Adrenal gland (tissue), 12 donors: ENCODE results near the gene MAP3K3. TPM values are rescaled to one million over a fixed set of nuclear protein-coding genes. Genes with fewer than 3 reads are reported as not detected.

Experiments
- DNase-seq, 7 donors: peaks; one replicate each; pipeline ENCODE4 v3.0.0-alpha.2; 2019 to 2020
- H3K27ac ChIP-seq, 5 donors: fragments of 200-600 bp; sonication (generic) in 4 of 5; 1 replicate in 3 of 5; 2 replicates in 2 of 5; pipeline versions ENCODE4 v1.5.1 to v1.8.0; 2016 to 2020; ENCODE audit warnings: mild to moderate bottlenecking in 1 of 5
- H3K27me3 ChIP-seq: fragments of 200-600 bp; 2 replicates; pipeline ENCODE4 v1.8.0; 2021
- H3K36me3 ChIP-seq, 2 donors: fragments of 200-600 bp; replicated peaks in 1 of 2; 1 replicate in 1 of 2; 2 replicates in 1 of 2; pipeline versions ENCODE4 v1.5.1 to v1.8.0; 2018 to 2022
- H3K4me1 ChIP-seq, 2 donors: fragments of 200-600 bp; replicated peaks in 1 of 2; 1 replicate in 1 of 2; 2 replicates in 1 of 2; pipeline versions ENCODE4 v1.5.1 to v1.8.0; 2018 to 2021
- H3K4me3 ChIP-seq, 4 donors: fragments of 200-600 bp; sonication (generic) in 3 of 4; one replicate each; pipeline ENCODE4 v1.5.1; 2016 to 2018
- H3K9me3 ChIP-seq, 3 donors: fragments of 200-600 bp; sonication (generic) in 1 of 3; replicated peaks in 1 of 3; 1 replicate in 2 of 3; 2 replicates in 1 of 3; pipeline versions ENCODE4 v1.5.1 to v1.8.0; 2016 to 2021
- POLR2A ChIP-seq, 2 donors: fragments of 450-650 bp; IDR thresholded peaks; one replicate each; pipeline ENCODE4 v1.6.1; 2017; ENCODE audit warnings: antibody characterized with exemption in 2 of 2, mild to moderate bottlenecking in 2 of 2, moderate library complexity in 1 of 2
- WGBS, 4 donors: extraction: QIAGEN DNeasy Blood & Tissue Kit in 2 of 4; methylation state at CpG; one replicate each; pipeline versions ENCODE4 v1.1.5 to v1.1.7; 2013 to 2017; 5-methylcytosine and 5-hydroxymethylcytosine counted together
- intact Hi-C, 2 donors: fragments of 100-400 bp; cut with DNase I; formaldehyde crosslinking; loops; one replicate each; pipeline versions ENCODE4 v1.14.1 to v1.15.0; 2022 to 2023
- polyA plus RNA-seq, 3 donors: library from polyadenylated mRNA; stranded (reverse); fragments of 200-250 nt in 2 of 3; fragments of 350-450 nt in 1 of 3; fragmentation: Illumina TruSeq in 1 of 3; extraction: RNeasy Lipid Tissue Mini Kit (QIAGEN cat#74804) in 1 of 3; gene quantifications; one replicate each; pipeline ENCODE4 v1.2.3, GENCODE V29; 2013 to 2014
- total RNA-seq, 9 donors: library from RNA; depleted of rRNA in 4 of 9; stranded (reverse); fragments of >200 nt in 4 of 9; fragments of 120-200 nt in 1 of 9; fragmentation: NEBNext Ultra II Directional in 1 of 9; extraction: Animal tissue kit (Norgen Biotek cat#: 25700) in 1 of 9; gene quantifications; one replicate each; pipeline versions ENCODE4 v1.1.0 to v1.2.4, GENCODE V29; 2013 to 2023
- TF ChIP-seq, protein P1 (sequence below), 6 experiments: fragments of 450-650 bp in 4 of 6; fragments of 200-600 bp in 2 of 6; sonication (generic) in 1 of 6; IDR thresholded peaks; 1 replicate in 5 of 6; 2 replicates in 1 of 6; pipeline versions ENCODE4 v1.5.1 to v1.8.0; 2016 to 2021; ENCODE audit warnings: antibody characterized with exemption in 6 of 6, mild to moderate bottlenecking in 2 of 6, moderate library complexity in 1 of 6
- donor health status: healthy with polysubstance abuse.
- donor health status: Bipolar disorder and iron deficiency.
- donor health status: DM: yes; HTN: yes; CAD: no.
- donor health status: DM: no; HTN: no; CAD: no.
- donor health status: DM: no; HTN: no; CAD: no.
- donor health status: DM: yes; HTN: yes; CAD: no.

The MAP3K3 gene
- total and polyA plus RNA-seq, 12 donors = 11.6 to 47.1 (median 30.5) TPM

DNA sequence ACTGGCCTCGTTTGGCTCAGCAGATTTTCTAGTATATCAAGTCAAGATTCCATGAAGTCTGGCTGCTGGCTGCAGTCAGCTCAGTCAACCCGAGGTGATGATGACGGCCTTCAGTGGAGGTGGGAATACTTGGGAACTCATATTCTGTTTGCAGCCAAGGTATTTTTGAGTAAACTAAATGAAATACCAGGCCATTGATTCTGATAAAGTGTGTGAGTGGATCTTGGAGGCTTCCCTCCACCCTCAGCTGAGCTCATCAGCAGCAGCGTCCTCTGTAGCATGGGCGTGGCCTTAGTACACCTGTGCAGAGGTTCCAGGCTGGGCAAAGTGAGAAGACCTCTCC lies 43.5 kb upstream of the MAP3K3 start:
- Histone ChIP-seq H3K27me3 (no peaks in the 10 kb centered on the region), H3K4me1 (no peaks in the 10 kb centered on the region), H3K27ac (no peak overlapping the region), H3K4me3 (no peak overlapping the region), H3K36me3 (peaks cover 0 to 33% of the 10 kb centered on the region in 2 donors), H3K9me3 (no peaks in the 10 kb centered on the region)
- WGBS, 4 donors = 78 to 97% (median 87%) methylated on average over 5 of the region's 5 CpGs
- TF ChIP-seq, protein P1, sequence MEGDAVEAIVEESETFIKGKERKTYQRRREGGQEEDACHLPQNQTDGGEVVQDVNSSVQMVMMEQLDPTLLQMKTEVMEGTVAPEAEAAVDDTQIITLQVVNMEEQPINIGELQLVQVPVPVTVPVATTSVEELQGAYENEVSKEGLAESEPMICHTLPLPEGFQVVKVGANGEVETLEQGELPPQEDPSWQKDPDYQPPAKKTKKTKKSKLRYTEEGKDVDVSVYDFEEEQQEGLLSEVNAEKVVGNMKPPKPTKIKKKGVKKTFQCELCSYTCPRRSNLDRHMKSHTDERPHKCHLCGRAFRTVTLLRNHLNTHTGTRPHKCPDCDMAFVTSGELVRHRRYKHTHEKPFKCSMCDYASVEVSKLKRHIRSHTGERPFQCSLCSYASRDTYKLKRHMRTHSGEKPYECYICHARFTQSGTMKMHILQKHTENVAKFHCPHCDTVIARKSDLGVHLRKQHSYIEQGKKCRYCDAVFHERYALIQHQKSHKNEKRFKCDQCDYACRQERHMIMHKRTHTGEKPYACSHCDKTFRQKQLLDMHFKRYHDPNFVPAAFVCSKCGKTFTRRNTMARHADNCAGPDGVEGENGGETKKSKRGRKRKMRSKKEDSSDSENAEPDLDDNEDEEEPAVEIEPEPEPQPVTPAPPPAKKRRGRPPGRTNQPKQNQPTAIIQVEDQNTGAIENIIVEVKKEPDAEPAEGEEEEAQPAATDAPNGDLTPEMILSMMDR (IDR thresholded peaks at IDR 0.05) = no peak
- no peak for TF ChIP-seq POLR2A (IDR thresholded peaks at IDR 0.05)
- DNase-seq = no peak
- intact Hi-C loops = no loop called here

DNA sequence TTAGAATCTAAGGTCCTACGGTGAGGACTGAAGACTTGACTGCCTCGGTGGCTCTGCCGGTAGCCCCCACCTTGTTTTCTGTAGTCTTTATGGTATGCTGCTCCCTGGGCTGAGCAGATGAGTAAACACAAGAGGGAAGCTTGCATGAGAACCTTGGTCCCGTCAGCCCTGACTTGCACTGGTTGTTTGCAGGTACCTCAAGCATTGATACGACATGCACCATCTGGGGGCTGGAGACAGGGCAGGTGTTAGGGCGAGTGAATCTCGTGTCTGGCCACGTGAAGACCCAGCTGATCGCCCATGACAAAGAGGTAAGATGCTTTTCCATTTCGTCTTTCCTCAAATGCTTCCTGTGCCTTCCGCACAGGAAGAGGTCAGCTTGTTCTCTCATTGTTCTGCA lies 42.6 kb upstream of the MAP3K3 start:
- H3K27ac ChIP-seq = no peak overlapping the region
- DNase-seq = no peak
- WGBS, 4 donors = 75 to 90% (median 79%) methylated on average over 11 of the region's 11 CpGs

DNA sequence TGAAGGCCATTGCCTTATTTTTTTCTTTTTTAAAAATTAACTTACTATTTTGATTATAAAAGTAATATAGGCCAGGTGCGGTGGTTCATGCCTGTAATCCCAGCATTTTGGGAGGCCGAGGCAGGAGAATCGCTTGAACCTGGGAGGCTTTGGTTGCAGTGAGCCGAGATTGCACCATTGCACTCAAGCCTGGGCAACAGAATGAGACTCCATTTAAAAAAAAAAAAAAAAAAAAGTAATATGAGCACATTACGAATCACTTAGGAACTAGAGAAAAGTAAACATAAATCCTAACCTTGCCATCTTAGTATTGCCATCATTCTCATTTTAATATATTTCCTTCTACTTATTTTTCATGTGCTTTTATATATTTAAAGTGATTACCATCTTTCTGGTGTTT lies 34.4 kb upstream of the MAP3K3 start:
- WGBS, 4 donors = 92 to 95% (median 94%) methylated on average over 5 of the region's 5 CpGs
- H3K36me3 ChIP-seq = peaks cover 0 to 89% of the 10 kb centered on the region in 2 donors

More for the DNA sequence above, 42.6 kb upstream of the MAP3K3 start:
- no peaks in the 10 kb centered on the region for H3K27me3 ChIP-seq
- H3K9me3 ChIP-seq = no peaks in the 10 kb centered on the region
- H3K36me3 ChIP-seq = peaks cover 0 to 42% of the 10 kb centered on the region in 2 donors
- intact Hi-C loops = no loop called here
- H3K4me1 ChIP-seq = no peaks in the 10 kb centered on the region
- TF ChIP-seq, protein P1 (IDR thresholded peaks at IDR 0.05) = no peak
- no peak for TF ChIP-seq POLR2A (IDR thresholded peaks at IDR 0.05)
- no peak overlapping the region for H3K4me3 ChIP-seq

DNA sequence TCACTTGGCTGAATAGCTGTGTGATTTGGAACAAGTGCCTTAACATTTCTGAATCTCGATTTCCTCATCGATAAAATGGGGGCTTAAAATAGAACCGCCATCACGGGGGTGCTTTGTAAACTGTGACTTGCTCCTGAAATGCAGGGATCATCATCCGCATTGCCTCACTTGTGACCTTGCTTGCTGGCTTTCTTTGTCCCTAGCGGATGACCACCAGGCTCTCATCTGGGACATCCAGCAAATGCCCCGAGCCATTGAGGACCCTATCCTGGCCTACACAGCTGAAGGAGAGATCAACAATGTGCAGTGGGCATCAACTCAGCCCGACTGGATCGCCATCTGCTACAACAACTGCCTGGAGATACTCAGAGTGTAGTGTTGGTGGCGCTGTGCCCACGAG lies 33.4 kb upstream of the MAP3K3 start:
- Histone ChIP-seq H3K4me3 (no peak overlapping the region), H3K36me3 (peaks cover 0 to 78% of the 10 kb centered on the region in 2 donors), H3K4me1 (no peaks in the 10 kb centered on the region), H3K27ac (no peak overlapping the region), H3K27me3 (no peaks in the 10 kb centered on the region), H3K9me3 (no peaks in the 10 kb centered on the region)
- intact Hi-C loops = no loop called here
- no peak for DNase-seq
- WGBS, 4 donors = 86 to 91% (median 89%) methylated on average over 11 of the region's 11 CpGs
- no peak for TF ChIP-seq POLR2A (IDR thresholded peaks at IDR 0.05)
- TF ChIP-seq, protein P1 (IDR thresholded peaks at IDR 0.05) = no peak

More for the DNA sequence above, 34.4 kb upstream of the MAP3K3 start:
- intact Hi-C loops = no loop called here
- no peaks in the 10 kb centered on the region for H3K27me3 ChIP-seq
- H3K4me1 ChIP-seq = no peaks in the 10 kb centered on the region
- H3K9me3 ChIP-seq = no peaks in the 10 kb centered on the region
- no peak overlapping the region for H3K4me3 ChIP-seq
- no peak for DNase-seq
- no peak overlapping the region for H3K27ac ChIP-seq
- TF ChIP-seq, protein P1 (IDR thresholded peaks at IDR 0.05) = no peak
- no peak for TF ChIP-seq POLR2A (IDR thresholded peaks at IDR 0.05)
